ENCODE measurements around the gene POPDC3.

POPDC3 gene

GRCh38 chr6:105138141-105138540 is 41.7 kb downstream of the POPDC3 start:
- DNase-seq, result no peak

- DNase-seq, result peak in 3 of 4 experiments; percentile 2 to 8 (median 2)
Observed at GRCh38 chr6:105137388-105137787, 42.4 kb downstream of the POPDC3 start.

GRCh38 chr6:105136431-105137350 is 43.1 kb downstream of the POPDC3 start:
- DNase-seq, result peak; percentile 61 to 82 (median 72)

- no peak for DNase-seq
Observed at GRCh38 chr6:105135907-105136430, 43.8 kb downstream of the POPDC3 start.

- no peak for DNase-seq
Observed at GRCh38 chr6:105135056-105135455, 44.8 kb downstream of the POPDC3 start.

- no peak for DNase-seq
Observed at GRCh38 chr6:105122717-105123116, 57.1 kb downstream of the POPDC3 start.

- no peak for DNase-seq
Observed at GRCh38 chr6:105121981-105122380, 57.8 kb downstream of the POPDC3 start.

- DNase-seq, result no peak
Observed at GRCh38 chr6:105120570-105120969, 59.2 kb downstream of the POPDC3 start.

GRCh38 chr6:105116150-105116549 is 63.7 kb downstream of the POPDC3 start:
- no peak for DNase-seq

- no peak for DNase-seq
Observed at GRCh38 chr6:105113422-105113821, 66.4 kb downstream of the POPDC3 start.

- DNase-seq, result no peak
Observed at GRCh38 chr6:105112577-105112976, 67.2 kb downstream of the POPDC3 start.

GRCh38 chr6:105111871-105112270 is 67.9 kb downstream of the POPDC3 start:
- DNase-seq, result no peak

GRCh38 chr6:105111105-105111504 is 68.7 kb downstream of the POPDC3 start:
- DNase-seq, result no peak

- DNase-seq, result no peak
Observed at GRCh38 chr6:105109955-105110895, 69.6 kb downstream of the POPDC3 start.

GRCh38 chr6:105108631-105109262 is 71.1 kb downstream of the POPDC3 start:
- DNase-seq, result no peak

Measured in suppressor macrophage (primary cell).